Heart left ventricle (tissue), 16 donors: ENCODE results near the gene SNX9. TPM values are rescaled to one million over a fixed set of nuclear protein-coding genes. Genes with fewer than 3 reads are reported as not detected.

Experiments
- ATAC-seq, 4 donors: fragments of 200-7000 bp; cut with Tn5 transposase; one replicate each; pipeline ENCODE4 v1.9.1; 2020 to 2022; ENCODE audit warnings: moderate library complexity in 4 of 4, mild to moderate bottlenecking in 3 of 4, moderate number of reproducible peaks in 1 of 4
- DNase-seq, 5 donors: peaks; one replicate each; pipeline ENCODE4 v3.0.0-alpha.2; 2020
- H3K27ac ChIP-seq, 12 donors: fragments of 200-600 bp; sonication (generic) in 4 of 12; one replicate each; pipeline versions ENCODE4 v1.5.0 to v1.8.0; 2016 to 2022; ENCODE audit warnings: mild to moderate bottlenecking in 2 of 12
- H3K27me3 ChIP-seq, 9 donors: fragments of 200-600 bp; sonication (generic) in 2 of 9; one replicate each; pipeline versions ENCODE4 v1.5.1 to v1.8.0; 2016 to 2022; ENCODE audit warnings: mild to moderate bottlenecking in 3 of 9
- H3K36me3 ChIP-seq, 9 donors: fragments of 200-600 bp; sonication (generic) in 2 of 9; one replicate each; pipeline versions ENCODE4 v1.5.0 to v1.8.0; 2018 to 2022; ENCODE audit warnings: mild to moderate bottlenecking in 2 of 9
- H3K4me1 ChIP-seq, 12 donors: fragments of 200-600 bp; sonication (generic) in 4 of 12; one replicate each; pipeline versions ENCODE4 v1.5.0 to v1.8.0; 2016 to 2022; ENCODE audit warnings: mild to moderate bottlenecking in 3 of 12
- H3K4me3 ChIP-seq, 12 donors: fragments of 200-600 bp; sonication (generic) in 4 of 12; one replicate each; pipeline versions ENCODE4 v1.5.0 to v1.8.0; 2017 to 2022; ENCODE audit warnings: mild to moderate bottlenecking in 9 of 12, moderate library complexity in 4 of 12
- H3K9me3 ChIP-seq, 12 donors: fragments of 200-600 bp; sonication (generic) in 4 of 12; one replicate each; pipeline versions ENCODE4 v1.5.0 to v1.8.0; 2016 to 2022; ENCODE audit warnings: mild to moderate bottlenecking in 1 of 12
- CTCF ChIP-seq, 12 donors: fragments of 200-600 bp; sonication (generic) in 4 of 12; IDR thresholded peaks; one replicate each; pipeline versions ENCODE4 v1.5.0 to v1.8.0; 2018 to 2022; ENCODE audit warnings: antibody characterized with exemption in 12 of 12, mild to moderate bottlenecking in 5 of 12
- POLR2A ChIP-seq, 2 donors: fragments of 450-650 bp; IDR thresholded peaks; one replicate each; pipeline ENCODE4 v1.6.1; 2017; ENCODE audit warnings: antibody characterized with exemption in 2 of 2, mild to moderate bottlenecking in 2 of 2, moderate library complexity in 2 of 2
- WGBS, 4 donors: extraction: QIAGEN DNeasy Blood & Tissue Kit in 2 of 4; methylation state at CpG; one replicate each; pipeline versions ENCODE4 v1.1.5 to v1.1.7; 2013 to 2018; 5-methylcytosine and 5-hydroxymethylcytosine counted together
- intact Hi-C, 10 donors: fragments of 100-400 bp; cut with DNase I; formaldehyde crosslinking; loops; one replicate each; pipeline versions ENCODE4 v1.11.1 to v1.14.2; 2022
- polyA plus RNA-seq, 2 donors: library from polyadenylated mRNA; stranded (reverse); fragments of 200-250 nt; gene quantifications; one replicate each; pipeline ENCODE4 v1.2.3, GENCODE V29; 2013
- total RNA-seq, 9 donors: library from RNA; depleted of rRNA in 2 of 9; stranded (reverse); fragments of >200 nt in 2 of 9; fragmentation: NEBNext Ultra II Directional in 3 of 9; extraction: Animal tissue kit (Norgen Biotek cat#: 25700) in 3 of 9; gene quantifications; one replicate each; pipeline versions ENCODE4 v1.1.0 to v1.2.4, GENCODE V29; 2016 to 2023
- donor health status: ischemic (EF 13 %, LVEDD 7.1; RV severe dilation, severe dysfunction).
- donor health status: healthy with polysubstance abuse.
- donor health status: DM: no; HTN: yes; CAD: no.
- donor health status: DM: no; HTN: no; CAD: no.
- donor health status: ischemic (EF 25% LVEDD 6.9; RV normal size, moderate dysfunction).
- donor health status: ischemic (EF 25% LVEDD 5.7; RV mildly dilated, moderate dysfunction).
- donor health status: healthy.
- donor health status: DM: yes; HTN: yes; CAD: no.
- donor health status: ischemic (EF 35%, LVEDD 5.7; RV mildly dilated, moderate dysfunction).
- donor health status: nonischemic (EF 11% LVEDD 7.7; RV severe dilation, severe dysfunction).
- donor health status: DM: yes; HTN: yes; CAD: no.
- donor health status: PGD.
- donor health status: ischemic (EF 29% LVEDD 5.4; RV normal size, mild dysfunction).
- donor health status: nonischemic (EF 23%, LVEDD 6.1; RV moderate dilation, normal function).

The SNX9 gene
- total and polyA plus RNA-seq, 11 donors = 15.4 to 44.0 (median 30.7) TPM

DNA sequence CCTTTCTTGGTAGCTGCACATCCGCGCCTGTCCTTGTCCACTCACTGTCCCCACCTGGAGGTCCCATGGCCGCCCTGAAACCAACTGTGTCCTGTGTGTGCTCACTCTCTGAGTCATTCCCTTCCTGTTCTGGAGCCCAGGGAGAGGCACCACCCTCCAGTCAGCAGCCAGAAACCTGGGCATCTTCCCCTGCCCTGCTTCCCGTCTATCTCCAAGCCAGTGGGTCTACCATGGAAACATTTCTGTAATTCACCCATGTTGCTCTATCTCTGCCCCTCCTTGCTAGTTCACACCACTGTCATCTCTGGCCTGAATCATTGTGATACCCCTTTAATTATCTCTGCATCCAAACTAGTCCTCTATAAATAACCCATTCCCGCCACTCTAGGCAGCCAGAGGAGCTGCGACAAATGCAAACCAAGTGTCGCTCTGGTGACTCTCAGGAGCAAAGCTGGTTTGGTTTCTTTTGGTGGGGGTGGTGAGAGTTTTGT, 129.9 kb downstream of the SNX9 start:
- TF ChIP-seq POLR2A (IDR thresholded peaks at IDR 0.05) (no peak), CTCF (IDR thresholded peaks at IDR 0.05) (no peak)
- Histone ChIP-seq H3K27ac (no peak overlapping the region), H3K36me3 (no peaks in the 10 kb centered on the region), H3K4me1 (peaks cover 0 to 19% (median 3%) of the 10 kb centered on the region in 12 donors), H3K4me3 (no peak overlapping the region), H3K27me3 (no peaks in the 10 kb centered on the region), H3K9me3 (peaks cover 0 to 27% (median 5%) of the 10 kb centered on the region in 12 donors)
- 58 to 68% (median 62%) methylated on average over 7 of the region's 7 CpGs for WGBS, 4 donors
- DNase-seq = no peak
- peak in 3 of 4 donors; percentile 23 to 33 (median 24) for ATAC-seq
- intact Hi-C loops = no loop called here

DNA sequence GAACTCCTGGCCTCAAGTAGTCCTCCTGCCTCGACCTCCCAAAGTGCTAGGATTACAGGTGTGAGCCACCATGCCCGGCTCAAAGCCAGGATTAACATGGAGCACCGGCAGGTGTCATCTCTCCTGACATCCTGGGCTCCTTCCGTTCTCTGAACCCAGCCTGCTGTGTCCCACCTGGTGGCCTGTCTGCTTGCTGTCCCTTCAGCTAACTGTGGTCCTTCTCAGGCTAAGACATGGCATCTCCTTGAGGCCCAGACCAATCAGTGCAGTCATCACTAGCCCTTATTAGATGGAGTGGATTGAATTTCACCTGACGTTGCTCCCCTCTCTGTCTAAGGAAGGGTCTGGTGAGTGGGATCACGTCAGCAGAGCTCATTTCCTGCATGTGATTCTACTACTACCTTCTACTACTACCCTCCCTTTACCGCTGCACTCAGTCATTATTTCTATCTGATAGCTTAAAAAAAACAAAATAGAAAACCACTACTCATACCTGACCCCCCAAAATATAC, 130.6 kb downstream of the SNX9 start:
- intact Hi-C loops = no loop called here
- H3K4me1 ChIP-seq = peaks cover 0 to 19% (median 3%) of the 10 kb centered on the region in 12 donors
- no peaks in the 10 kb centered on the region for H3K27me3 ChIP-seq
- DNase-seq (no peak), ATAC-seq (peak in 3 of 4 donors; percentile 31 to 49 (median 45))
- peak overlapping the region in 1 of 12 donors; percentile 49 for H3K27ac ChIP-seq
- TF ChIP-seq POLR2A (IDR thresholded peaks at IDR 0.05) (no peak), CTCF (IDR thresholded peaks at IDR 0.05) (no peak)
- peak overlapping the region in 8 of 12 donors; percentile 26 to 47 (median 36) for H3K4me3 ChIP-seq
- 71 to 77% (median 73%) methylated on average over 7 of the region's 7 CpGs for WGBS, 4 donors
- peaks cover 0 to 34% (median 10%) of the 10 kb centered on the region in 12 donors for H3K9me3 ChIP-seq
- H3K36me3 ChIP-seq = no peaks in the 10 kb centered on the region

- Histone ChIP-seq H3K4me1 (peaks cover 0 to 19% (median 3%) of the 10 kb centered on the region in 12 donors), H3K27ac (peak overlapping the region in 1 of 12 donors; percentile 49), H3K27me3 (no peaks in the 10 kb centered on the region), H3K9me3 (peaks cover 0 to 37% (median 18%) of the 10 kb centered on the region in 12 donors), H3K36me3 (no peaks in the 10 kb centered on the region), H3K4me3 (peak overlapping the region in 9 of 12 donors; percentile 26 to 47 (median 35))
- WGBS, 4 donors = 47 to 56% (median 52%) methylated on average over 26 to 34 of the region's 34 CpGs
- ATAC-seq = peak; percentile 30 to 66 (median 51)
- intact Hi-C loops = no loop called here
- TF ChIP-seq CTCF (IDR thresholded peaks at IDR 0.05) (no peak), POLR2A (IDR thresholded peaks at IDR 0.05) (no peak)
- no peak for DNase-seq
These were observed 131.4 kb downstream of the SNX9 start for GRCh38 chr6:157954150-157955117.

- Histone ChIP-seq H3K9me3 (peaks cover 0 to 34% (median 19%) of the 10 kb centered on the region in 12 donors), H3K4me3 (no peak overlapping the region), H3K27me3 (no peaks in the 10 kb centered on the region), H3K4me1 (peaks cover 0 to 19% (median 3%) of the 10 kb centered on the region in 12 donors), H3K36me3 (no peaks in the 10 kb centered on the region), H3K27ac (no peak overlapping the region)
- ATAC-seq (no peak), DNase-seq (no peak)
- intact Hi-C loops = no loop called here
- 84 to 97% (median 93%) methylated on average over 6 of the region's 6 CpGs for WGBS, 4 donors
- TF ChIP-seq POLR2A (IDR thresholded peaks at IDR 0.05) (no peak), CTCF (IDR thresholded peaks at IDR 0.05) (no peak)
These were observed 132.6 kb downstream of the SNX9 start for GRCh38 chr6:157955675-157956074.
